ENCODE results near the gene ST7. TPM values are rescaled to one million over a fixed set of nuclear protein-coding genes. Genes with fewer than 3 reads are reported as not detected.

The ST7 gene
- total and polyA plus RNA-seq, 2 of the 13 experiments (the other 11 are each of a cell fraction or from before 2014, with no cell fraction given), result 17.3 to 23.5 TPM

GRCh38 chr7:117173035-117173770 is 219.9 kb downstream of the ST7 start:
- in situ Hi-C loops (cut with HindIII; ENCODE audit: extremely low pct_ligation_motif_present, low pct_unique_long_range_greater_than_20kb), result no loop called here

More at GRCh38 chr7:117173035-117173770, 219.9 kb downstream of the ST7 start:
- BruUV-seq (replicated peaks), result no TSS peak
- H3K9me3 ChIP-seq (ENCODE audit: low read length), result no peaks in the 10 kb centered on the region
- ChIA-PET CTCF (ENCODE audit: low intra/inter-chr PET ratio, low total read pairs) (no interaction called here), POLR2A (no interaction called here)
- intact Hi-C loops (cut with micrococcal nuclease; ENCODE audit: unreplicated experiment), result no loop called here
- H3K4me3 ChIP-seq (replicated peaks in 1 of 3; ENCODE audit: insufficient read depth in 1 of 3, low read depth in 2 of 3, low read length in 3 of 3), result no peak overlapping the region
- H3K4me1 ChIP-seq (ENCODE audit: insufficient read depth, low read length), result no peaks in the 10 kb centered on the region
- H3K27me3 ChIP-seq (ENCODE audit: control insufficient read depth in 1 of 2, insufficient read depth in 2 of 2, low read length in 2 of 2), result no peaks in the 10 kb centered on the region
- H2AFZ ChIP-seq (ENCODE audit: low read length), result no peak overlapping the region
- no peak for ATAC-seq
- peaks cover 0 to 7% of the 10 kb centered on the region in 2 experiments; a peak in 1 of 5 replicates for H3K36me3 ChIP-seq (replicated peaks in 1 of 2; ENCODE audit: control insufficient read depth in 1 of 2, insufficient read depth in 2 of 2, low read length in 2 of 2)
- no peak overlapping the region for H3K9ac ChIP-seq (ENCODE audit: insufficient read depth, low read depth, low read length)
- no peak for TF ChIP-seq ZNF326 (CRISPR knock-in tag; IDR thresholded peaks at IDR 0.05; ENCODE audit: borderline replicate concordance)
- no peak for TF ChIP-seq ZNF770 (CRISPR knock-in tag; IDR thresholded peaks at IDR 0.05)
- TF ChIP-seq ZNF124 (CRISPR knock-in tag; IDR thresholded peaks at IDR 0.05), result no peak
- no peak for TF ChIP-seq PAWR (CRISPR knock-in tag; IDR thresholded peaks at IDR 0.05; ENCODE audit: borderline replicate concordance)
- TF ChIP-seq GATAD1 (CRISPR knock-in tag; IDR thresholded peaks at IDR 0.05), result no peak
- TF ChIP-seq SP5 (CRISPR knock-in tag; IDR thresholded peaks at IDR 0.05; ENCODE audit: borderline replicate concordance, low read depth), result no peak
- TF ChIP-seq IRF9 (CRISPR knock-in tag; IDR thresholded peaks at IDR 0.05; ENCODE audit: borderline replicate concordance), result no peak
- TF ChIP-seq ZEB1 (IDR thresholded peaks at IDR 0.05; ENCODE audit: insufficient replicate concordance, low read depth), result no peak
- TF ChIP-seq ZNF839 (CRISPR knock-in tag; IDR thresholded peaks at IDR 0.05; ENCODE audit: borderline replicate concordance), result no peak
- no peak overlapping the region for H3K27ac ChIP-seq (ENCODE audit: extremely low read length, insufficient read depth, low read length)
- H3K79me2 ChIP-seq (ENCODE audit: insufficient read depth, low read length), result no peaks in the 10 kb centered on the region
- WGBS (ENCODE audit: low lambda C conversion rate), result 86% methylated on average over 6 of the region's 6 CpGs
- no peaks in the 10 kb centered on the region for H4K20me1 ChIP-seq (ENCODE audit: insufficient read depth, low read length)
- no peak overlapping the region for H3K4me2 ChIP-seq (ENCODE audit: low read depth, low read length)
- FAIRE-seq, result no peak
- DNase-seq (ENCODE audit: low spot score), result no peak
